DMS 273 (cell line): ENCODE data around the gene R3HDM4.
"Not testable (repeated sequence)": the region's sequence is repeated elsewhere in the genome, so short reads cannot be mapped to it uniquely, and the experiment has no call there.

Experiments
- DNase-seq: peaks from one replicate; lab custom pipeline; 2025; ENCODE audit not compliant: unreplicated experiment; lab: John Stamatoyannopoulos, UW

The R3HDM4 gene

DNA sequence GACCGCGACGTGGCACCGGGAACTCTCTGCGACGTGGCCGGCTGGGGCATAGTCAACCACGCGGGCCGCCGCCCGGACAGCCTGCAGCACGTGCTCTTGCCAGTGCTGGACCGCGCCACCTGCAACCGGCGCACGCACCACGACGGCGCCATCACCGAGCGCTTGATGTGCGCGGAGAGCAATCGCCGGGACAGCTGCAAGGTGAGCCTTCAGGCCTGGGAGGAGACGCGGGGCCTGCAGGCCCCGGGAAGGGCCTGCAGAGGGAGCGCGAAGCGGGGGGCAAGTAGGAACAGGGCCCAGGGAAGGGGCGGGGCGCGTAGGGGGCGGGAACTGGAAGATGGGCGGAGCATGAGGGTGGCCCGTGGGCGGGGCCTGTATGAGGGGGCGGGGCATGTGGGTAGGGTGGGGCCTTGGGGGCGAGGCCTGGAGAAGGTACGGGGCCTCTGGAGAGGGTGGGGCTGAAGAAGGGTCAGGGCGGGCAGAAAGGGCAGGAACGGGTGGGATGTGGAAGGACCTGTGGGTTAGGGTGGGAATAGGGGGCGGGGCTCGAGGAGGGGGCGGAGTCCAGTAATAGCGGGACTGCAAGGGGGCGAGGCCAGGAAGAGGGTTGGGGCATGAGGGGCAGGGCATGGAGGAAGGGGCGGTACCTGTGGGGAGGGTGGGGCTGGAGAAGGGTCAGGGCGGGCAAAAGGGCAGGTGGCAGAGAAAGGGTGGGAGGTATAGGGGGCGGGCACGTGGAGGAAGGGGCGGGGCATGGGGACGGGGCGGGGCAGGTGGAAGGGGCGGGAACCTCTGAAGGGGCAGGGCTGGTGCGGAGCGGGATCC is 51.1 kb downstream of the R3HDM4 start:
- peak; percentile 78 for DNase-seq

DNA sequence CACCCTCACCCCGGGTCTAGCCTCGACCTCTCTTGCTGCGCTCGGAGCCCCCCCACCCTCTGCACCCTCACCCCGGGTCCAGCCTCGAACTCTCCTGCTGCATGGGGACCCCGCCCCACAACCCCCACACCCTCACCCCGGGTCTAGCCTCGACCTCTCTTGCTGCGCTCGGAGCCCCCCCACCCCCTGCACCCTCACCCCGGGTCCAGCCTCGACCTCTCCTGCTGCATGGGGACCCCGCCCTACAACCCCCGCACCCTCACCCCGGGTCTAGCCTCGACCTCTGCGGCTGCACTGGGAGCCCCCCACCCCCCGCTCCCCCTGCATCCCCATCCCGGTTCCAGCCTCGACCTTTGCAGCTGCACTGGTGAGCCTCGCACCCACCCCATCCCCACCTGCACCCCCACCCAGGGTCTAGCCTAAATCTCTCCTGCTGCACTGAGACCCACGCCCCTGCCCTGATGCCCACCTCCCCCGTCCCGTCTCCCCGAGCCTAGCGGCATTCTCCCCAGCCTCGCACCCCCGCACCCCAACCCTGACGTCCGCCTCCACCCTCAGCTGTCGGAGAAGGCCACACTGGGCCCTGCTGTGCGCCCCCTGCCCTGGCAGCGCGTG is 51.8 kb downstream of the R3HDM4 start:
- no peak for DNase-seq

DNA sequence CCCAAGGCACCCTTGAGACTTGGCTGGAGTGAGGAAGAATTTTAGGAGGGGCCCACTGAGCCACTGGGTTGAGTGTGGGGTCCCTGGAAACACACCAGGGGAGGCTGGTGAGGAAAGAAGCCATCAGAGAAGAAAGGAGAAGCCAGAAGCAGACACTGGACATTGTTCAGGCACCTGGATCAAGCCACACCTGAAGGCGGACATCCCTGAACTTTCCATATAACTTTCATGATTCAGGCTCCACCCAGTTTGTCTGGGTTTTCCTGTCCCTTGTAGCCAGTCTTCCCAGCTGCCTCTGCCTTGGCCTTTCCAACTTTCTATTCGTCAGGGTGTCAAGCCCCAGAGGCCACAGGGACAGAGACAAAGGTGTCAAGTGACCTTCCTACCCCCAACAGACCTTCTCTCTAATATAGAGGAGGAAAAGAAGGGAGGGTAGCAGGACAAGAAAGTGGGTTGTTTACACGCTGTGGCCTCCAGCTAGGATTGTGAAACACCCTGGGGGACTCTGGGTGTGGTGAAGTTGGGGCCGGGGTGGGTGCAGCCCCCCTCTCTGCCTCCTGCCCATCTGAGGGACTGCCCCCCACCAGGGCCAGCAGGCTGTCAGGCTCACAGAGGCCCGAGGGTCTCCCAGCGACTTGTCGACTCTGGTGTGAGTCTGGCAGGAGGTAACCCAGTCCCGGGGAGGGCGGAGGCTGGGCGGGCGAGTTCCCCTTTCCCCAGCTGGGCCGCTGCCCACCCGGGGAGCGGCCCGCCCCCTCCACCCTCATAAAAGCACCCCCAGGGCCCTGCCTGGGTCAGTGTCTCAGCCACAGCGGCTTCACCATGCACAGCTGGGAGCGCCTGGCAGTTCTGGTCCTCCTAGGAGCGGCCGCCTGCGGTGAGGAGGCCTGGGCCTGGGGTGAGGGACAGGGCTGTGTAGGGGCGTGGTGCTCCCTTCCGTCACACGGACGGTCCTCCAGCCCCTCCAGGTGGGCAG is 53.9 kb downstream of the R3HDM4 start, which contains the start of gene CFD:
Gene CFD (plus strand): TSS at position 797 of the 976 bp plus-strand sequence. CDS start 26 bp downstream, at position 823.
- no peak for DNase-seq

DNA sequence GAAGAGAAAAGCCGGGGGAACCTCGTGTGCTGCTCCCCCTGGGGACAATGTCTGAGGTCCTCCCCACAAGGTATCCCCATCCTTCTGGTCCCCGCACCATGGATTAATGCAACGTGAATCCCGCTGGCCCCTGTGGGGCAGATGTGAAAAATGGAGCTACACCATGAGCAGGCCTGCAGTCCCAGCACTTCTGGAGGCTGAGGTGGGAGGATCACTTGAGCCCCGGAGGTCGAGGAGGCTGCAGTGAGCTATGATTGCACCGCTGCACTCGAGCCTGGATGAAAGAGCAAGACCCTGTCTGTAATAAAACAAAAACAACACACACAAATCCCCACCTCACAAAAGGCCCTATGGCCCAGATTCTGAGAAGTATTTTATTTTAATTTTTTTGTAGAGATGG is 54.7 kb downstream of the R3HDM4 start:
- no peak for DNase-seq

DNA sequence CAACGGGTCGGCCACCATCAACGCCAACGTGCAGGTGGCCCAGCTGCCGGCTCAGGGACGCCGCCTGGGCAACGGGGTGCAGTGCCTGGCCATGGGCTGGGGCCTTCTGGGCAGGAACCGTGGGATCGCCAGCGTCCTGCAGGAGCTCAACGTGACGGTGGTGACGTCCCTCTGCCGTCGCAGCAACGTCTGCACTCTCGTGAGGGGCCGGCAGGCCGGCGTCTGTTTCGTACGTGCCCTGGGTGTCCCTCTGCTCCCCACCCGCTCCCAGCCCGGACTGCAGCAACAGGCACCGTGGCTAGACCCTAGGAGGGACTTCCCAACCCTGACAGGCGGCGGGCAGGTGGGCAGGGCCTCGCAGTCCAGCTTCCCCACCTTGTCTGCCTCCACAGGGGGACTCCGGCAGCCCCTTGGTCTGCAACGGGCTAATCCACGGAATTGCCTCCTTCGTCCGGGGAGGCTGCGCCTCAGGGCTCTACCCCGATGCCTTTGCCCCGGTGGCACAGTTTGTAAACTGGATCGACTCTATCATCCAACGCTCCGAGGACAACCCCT is 57.4 kb downstream of the R3HDM4 start:
- no peak for DNase-seq

DNA sequence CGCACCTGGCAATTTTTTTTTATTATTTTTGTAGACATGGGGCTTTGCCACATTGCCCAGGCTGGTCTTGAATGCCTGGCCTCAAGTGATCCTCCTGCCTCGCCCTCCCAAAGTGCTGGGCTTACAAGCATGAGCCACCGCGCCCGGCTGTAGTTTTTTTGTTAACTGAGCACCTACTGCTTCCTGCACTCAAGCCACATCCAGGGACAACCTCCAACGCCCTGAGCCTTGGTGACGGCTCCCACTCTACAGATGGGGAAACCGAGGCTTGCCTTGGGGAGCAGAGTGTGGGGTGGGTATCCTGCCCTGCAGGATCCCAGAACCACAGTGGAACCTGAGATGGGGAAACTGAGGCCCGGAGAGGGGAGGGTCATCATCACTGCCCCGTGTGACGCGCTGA is 57.9 kb downstream of the R3HDM4 start:
- DNase-seq, result no peak

DNA sequence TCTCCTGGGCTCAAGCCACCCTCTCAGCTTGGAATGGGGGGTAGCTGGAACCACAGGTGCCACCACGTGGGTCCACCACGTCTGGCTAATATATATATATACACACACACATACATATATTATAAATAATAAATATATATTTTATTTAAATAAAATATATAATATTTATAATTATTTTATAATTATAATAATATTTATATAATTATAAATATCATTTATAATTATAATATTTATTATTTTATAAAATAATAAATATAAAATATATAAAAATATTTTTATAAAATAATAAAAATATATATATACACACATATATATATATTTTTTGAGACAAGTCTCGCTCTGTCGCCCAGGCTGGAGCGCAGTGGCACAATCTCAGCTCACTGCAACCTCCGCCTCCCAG is 58.5 kb downstream of the R3HDM4 start:
- peak; percentile 49 for DNase-seq

DNA sequence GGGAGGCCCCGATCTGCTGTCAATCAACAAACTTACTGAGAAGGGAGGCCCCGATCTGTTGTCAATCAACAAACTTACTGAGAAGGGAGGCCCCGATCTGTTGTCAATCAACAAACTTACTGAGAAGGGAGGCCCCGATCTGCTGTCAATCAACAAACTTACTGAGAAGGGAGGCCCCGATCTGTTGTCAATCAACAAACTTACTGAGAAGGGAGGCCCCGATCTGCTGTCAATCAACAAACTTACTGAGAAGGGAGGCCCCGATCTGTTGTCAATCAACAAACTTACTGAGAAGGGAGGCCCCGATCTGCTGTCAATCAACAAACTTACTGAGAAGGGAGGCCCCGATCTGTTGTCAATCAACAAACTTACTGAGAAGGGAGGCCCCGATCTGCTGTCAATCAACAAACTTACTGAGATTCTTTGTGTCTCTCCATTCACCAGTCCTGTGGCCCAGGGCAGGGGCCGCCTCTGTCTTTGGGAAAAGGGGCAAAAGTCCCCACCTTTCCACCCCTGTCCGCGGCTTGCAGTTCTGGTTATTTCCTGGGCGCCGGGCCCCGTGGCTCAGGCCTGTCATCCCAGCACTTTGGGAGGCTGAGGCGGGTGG is 59.3 kb downstream of the R3HDM4 start:
- not testable (repeated sequence) for DNase-seq

DNA sequence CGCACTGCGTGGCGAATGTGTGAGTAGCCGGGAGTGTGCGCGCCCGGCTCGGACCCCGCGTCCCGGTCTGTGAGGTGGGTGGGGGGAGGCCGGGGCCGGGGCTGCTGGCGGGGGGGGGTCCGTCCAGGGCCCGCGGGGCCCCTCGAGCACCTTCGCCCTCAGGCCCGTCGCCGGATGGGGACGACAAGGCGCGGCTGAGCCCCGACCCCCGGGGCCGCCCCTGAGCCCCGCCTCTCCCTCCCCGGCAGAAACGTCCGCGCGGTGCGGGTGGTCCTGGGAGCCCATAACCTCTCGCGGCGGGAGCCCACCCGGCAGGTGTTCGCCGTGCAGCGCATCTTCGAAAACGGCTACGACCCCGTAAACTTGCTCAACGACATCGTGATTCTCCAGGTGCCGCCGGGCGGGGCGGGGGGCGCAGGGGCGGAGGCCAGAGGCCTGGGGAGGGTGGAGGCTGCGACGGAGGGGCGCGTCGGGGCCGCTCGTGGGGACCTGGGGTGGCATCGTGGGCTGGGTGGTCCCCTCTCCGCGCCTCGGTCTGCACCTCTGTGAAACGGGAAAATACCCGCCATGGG is 59.9 kb downstream of the R3HDM4 start:
- DNase-seq, result no peak

DNA sequence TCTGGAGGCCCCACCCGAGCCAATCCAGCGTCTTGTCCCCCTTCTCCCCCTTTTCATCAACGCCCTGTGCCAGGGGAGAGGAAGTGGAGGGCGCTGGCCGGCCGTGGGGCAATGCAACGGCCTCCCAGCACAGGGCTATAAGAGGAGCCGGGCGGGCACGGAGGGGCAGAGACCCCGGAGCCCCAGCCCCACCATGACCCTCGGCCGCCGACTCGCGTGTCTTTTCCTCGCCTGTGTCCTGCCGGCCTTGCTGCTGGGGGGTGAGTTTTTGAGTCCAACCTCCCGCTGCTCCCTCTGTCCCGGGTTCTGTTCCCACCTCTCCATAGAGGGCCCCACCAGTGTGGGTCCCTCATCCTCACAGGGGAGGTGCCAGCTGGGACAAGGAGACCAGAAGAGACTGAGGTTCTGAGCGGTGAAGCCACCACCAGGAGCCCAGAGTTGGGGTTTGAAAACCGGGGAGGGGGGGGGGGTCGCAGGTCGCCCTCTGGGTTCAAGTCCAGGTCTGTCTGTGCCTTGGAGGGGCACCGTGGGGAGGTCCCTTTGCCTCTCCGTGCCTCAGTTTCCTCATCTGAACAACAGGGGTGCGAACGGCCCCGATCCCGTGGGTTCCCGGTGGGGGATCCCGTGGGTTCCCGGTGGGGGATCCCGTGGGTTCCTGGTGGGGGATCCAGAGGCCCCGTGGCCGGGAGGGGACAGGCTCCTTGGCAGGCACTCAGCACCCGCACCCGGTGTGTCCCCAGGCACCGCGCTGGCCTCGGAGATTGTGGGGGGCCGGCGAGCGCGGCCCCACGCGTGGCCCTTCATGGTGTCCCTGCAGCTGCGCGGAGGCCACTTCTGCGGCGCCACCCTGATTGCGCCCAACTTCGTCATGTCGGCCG is 60.6 kb downstream of the R3HDM4 start, which contains the start of gene ELANE:
Gene ELANE (plus strand): TSS at position 168 of the 878 bp plus-strand sequence. CDS start 26 bp downstream, at position 194.
- DNase-seq, result no peak

DNA sequence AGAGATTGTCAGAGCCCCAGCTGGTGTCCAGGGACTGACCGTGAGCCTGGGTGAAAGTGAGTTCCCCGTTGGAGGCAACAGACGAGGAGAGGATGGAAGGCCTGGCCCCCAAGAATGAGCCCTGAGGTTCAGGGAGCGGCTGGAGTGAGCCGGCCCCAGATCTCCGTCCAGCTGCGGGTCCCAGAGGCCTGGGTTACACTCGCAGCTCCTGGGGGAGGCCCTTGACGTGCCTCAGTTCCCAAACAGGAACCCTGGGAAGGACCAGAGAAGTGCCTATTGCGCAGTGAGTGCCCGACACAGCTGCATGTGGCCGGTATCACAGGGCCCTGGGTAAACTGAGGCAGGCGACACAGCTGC is 62.1 kb downstream of the R3HDM4 start:
- no peak for DNase-seq

DNA sequence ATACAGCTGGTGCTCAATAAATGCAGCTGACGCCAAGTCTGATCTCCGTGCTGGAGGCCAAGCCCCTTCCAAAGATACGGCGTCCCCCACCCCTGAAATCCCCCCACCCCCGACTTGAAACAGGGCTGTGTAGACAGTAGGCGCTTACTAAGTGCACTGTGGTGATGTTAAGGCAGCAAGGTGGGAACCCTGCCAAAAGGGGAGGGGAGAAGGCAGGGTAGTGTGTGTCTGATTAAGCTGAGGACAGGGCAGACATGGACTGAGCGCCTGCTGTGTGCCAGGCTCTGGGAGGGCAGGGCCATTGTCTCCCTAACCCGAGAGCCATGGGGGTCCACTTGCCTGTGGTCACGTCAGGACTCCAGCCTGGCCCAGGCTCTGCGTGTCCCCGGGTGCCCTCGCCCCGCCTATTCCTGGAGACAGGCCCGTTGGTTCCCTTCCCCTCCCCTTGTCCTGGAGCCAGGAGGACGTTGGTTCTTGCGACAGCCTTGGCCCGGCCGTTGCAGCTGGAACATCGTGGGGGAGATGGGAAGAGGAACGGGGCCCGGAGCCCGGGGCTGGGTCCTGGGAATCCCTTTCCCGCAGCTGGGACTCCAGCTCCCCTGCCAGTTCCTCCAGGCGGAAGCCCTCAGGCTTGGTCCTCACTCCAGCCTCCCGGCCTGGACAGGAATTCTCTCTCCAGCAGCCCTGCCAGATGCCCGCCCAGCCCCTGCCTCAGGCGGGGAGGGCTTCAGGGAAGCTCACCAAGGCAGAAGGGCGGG is 62.6 kb downstream of the R3HDM4 start:
- peak; percentile 93 for DNase-seq

DNA sequence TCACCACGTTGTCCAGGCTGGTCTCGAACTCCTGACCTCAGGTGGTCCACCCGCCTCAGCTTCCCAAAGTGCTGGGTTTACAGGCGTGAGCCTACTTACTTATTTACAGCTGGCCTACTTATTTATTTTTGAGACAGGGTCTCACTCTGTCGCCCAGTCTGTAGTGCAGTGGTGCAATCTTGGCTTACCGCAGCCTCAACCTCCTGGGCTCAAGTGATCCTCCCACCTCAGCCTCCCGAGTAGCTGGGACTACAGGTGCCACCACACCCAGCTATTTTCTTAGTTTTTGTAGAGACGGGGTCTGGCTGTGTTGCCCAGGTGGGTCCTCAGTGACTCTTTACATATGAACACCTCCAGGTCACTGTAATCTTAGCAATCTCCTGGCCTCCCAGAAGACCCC is 63.8 kb downstream of the R3HDM4 start:
- DNase-seq, result not testable (repeated sequence)

DNA sequence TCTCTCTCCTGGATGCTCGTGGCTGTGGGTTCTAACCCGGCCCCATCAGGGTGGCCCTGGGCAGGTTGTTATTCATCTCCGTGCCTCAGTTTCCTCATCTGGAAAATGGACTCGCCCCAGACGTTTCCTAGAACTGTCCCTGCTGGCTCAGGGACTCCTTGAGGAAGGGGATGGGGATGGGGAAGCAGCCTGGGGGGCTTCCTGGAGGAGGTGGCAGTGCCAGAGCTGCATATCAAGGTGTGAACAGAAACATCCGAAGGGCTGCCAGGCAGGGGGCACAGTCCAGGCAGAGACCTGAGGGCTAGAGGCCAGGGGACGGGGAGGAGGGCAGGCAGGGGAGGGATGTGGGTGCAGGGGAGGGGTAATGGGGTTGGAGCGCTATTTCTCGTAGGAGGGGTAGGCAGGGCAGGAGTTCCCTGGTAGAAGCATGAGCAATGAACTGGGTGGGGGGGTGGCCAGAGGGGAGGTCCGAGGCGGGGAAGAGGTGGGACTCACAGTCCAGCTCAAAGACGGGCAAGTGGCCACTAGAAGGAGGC is 64.6 kb downstream of the R3HDM4 start:
- no peak for DNase-seq
